HTERT RPE-1 (cell line): ENCODE data around the gene PMEPA1.

Experiments
- in situ Hi-C: fragments of 300-500 bp; cut with MboI; formaldehyde crosslinking; loops from 4 replicates; pipeline ENCODE4 v1.14.3; 2020; ENCODE audit warnings: low sequenced_read_pairs

Gene PMEPA1

GRCh38 chr20:57679113-57679512, 30.7 kb downstream of the PMEPA1 start:
- in situ Hi-C loops = no loop called here

DNA sequence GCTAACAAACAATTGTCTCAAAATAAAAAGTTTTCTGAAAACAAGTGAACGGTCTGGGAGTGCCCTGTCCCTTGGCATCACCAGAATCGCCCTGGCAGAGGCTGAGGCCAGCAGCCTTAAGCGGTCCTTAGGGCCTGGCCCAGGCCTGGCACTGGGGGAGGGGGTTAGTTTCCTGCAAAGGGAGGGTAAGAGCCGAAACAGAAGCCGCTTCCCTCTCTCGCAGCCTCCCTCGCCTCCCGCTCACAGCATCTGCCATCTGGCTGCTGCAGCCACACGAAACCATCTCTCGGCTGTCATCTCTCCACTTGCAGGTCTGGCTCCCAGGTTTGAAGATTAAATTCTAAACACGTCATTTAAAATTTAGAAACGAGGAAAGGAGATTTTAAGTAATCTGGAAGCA, 31.5 kb downstream of the PMEPA1 start:
- in situ Hi-C loops = no loop called here

DNA sequence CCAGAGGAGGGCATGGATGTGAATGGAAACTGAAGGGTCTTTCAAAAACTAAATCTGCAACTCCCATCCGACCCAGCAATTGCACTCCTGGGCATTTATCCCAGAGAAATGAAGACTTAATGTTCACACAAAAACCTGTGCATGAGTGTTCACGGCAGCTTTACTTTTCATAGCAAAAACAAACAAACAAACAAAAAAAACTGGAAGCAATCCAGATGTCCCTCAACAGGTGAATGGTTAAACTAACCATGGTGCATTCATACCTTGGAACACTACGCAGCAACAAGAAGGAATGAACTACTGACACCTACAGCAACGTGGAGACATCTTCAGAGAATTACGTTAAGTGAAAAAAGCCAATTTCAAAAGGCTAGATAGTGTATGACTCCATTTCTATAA, 32.2 kb downstream of the PMEPA1 start:
- in situ Hi-C loops = no loop called here

DNA sequence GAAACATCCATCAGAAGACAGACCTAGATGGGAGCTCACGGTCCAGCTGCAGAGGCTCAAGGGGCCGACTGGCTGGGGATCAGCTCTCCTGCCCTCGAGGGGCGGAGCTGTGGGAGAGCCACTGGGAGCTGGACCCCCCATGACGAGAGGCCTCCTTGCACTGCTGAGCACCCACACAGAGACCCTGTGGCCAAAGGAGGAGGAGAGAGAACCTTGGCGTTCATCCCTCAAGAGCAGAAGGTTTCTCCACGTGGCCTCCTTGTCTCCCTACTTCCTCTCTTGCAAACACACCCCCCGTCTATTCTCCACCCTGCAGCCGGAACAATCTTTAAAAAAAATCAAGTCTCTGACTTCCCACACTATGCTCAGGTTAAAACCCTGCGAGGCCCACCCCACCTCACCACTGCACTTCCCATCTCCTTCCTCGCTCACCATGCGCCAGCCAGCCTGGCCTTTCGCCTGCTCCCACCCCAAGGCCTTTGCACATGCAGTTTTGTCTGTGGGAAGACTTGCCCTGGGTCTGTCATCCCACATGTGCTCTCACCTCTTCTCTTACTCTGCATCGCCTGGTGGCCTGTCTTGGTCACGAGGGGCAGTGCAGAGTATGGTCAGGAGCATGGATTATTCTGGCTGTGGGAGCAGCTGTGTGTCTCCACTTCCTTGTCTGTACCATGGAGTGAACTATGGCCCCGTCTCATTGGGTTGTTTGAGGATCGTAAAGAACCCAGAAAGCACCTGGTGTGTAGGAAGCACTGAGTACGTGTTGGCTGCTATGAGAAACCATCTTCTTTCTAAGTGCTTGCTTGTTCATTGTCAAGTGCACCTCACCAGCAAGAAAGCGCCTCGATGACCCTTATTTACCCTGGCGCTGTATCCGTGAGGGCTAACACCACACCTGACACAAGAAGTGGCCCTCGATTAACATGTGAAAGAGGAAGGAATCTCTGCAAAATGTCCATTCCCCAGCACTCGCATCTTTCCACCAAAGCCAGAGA, 32.9 kb downstream of the PMEPA1 start:
- in situ Hi-C loops = no loop called here

GRCh38 chr20:57675773-57676172, 34.0 kb downstream of the PMEPA1 start:
- in situ Hi-C loops = no loop called here

GRCh38 chr20:57672953-57673575, 36.8 kb downstream of the PMEPA1 start:
- in situ Hi-C loops = no loop called here

DNA sequence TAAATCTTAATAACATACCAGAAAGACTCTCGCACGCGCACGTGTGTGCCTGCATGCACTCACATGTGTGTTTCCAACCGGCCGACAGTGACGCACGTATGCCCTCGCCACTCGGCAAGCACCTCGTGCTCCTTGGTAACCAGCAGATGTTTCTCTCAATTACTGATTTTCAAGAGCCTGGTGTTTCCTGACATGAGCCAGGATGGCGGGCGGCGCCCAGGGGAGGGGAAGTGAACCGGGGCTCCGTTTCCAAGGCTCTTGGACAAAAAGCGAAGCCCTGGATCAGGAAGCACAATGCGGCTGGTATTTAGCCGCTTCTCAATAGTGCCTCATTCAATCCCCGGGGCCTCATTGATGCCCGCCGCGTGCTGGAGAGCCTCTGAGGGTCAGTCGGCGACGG, 37.7 kb downstream of the PMEPA1 start:
- in situ Hi-C loops = no loop called here

DNA sequence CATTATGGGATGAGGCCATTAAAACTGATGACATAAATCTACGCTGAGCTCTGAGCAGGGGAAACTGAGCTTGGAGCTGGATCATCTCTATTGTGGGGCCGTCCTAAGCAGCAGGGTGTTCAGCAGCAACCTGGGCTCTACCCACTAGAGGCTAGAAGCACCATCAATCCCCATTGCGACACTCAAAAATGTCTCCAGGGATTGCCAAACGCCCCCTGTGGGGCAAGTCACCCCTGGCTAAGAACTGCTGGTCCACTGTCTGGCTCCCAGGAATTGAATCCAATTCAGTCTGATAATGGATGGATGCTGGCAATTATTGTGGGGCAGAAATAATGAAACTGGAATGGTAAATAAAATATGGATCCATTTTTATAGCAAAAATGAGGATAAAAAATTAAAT, 38.2 kb downstream of the PMEPA1 start:
- in situ Hi-C loops = no loop called here

GRCh38 chr20:57671072-57671391, 38.8 kb downstream of the PMEPA1 start:
- in situ Hi-C loops = no loop called here

DNA sequence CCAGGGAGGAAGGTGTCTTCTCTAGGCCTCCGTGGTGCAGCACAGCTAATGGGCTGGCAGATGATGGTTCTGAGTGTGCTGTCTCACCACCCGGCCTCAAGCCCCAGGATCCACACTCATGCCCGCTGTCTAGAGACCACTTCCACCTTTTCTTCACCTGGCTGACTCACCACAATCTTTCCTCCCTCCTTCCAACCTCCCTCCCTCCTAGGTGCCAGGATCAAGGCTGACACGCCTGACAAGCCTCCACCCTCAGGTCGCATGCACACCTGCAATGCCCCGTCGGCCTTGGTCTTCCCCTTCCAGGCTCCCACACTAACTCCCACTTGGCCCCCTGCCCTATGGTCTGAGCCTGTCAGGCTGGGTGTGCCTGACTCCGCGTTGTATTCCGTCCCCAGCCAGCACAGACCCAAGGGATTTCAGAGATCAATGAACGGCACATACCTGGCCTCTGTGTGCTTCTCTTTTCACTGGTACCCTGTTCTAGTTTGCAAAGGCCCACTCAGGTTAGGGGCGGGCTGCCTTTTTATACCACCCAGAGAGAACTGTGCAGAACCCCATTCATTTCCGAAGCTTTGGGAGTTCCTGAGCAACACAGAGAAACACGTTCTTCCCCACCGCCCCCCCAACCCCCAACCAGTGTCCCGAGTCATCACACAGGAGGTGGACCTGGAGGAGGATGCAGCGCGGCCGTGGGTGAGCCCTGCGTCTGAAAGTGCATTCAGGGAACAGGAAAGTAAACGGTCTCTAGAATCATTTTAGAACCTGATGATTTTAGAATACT, 39.3 kb downstream of the PMEPA1 start:
- in situ Hi-C loops = no loop called here

- in situ Hi-C loops = no loop called here
Observed at GRCh38 chr20:57669632-57670031, 40.2 kb downstream of the PMEPA1 start.

GRCh38 chr20:57667924-57668782, 41.7 kb downstream of the PMEPA1 start:
- in situ Hi-C loops = no loop called here

- in situ Hi-C loops = no loop called here
Observed at GRCh38 chr20:57667388-57667787, 42.4 kb downstream of the PMEPA1 start.

DNA sequence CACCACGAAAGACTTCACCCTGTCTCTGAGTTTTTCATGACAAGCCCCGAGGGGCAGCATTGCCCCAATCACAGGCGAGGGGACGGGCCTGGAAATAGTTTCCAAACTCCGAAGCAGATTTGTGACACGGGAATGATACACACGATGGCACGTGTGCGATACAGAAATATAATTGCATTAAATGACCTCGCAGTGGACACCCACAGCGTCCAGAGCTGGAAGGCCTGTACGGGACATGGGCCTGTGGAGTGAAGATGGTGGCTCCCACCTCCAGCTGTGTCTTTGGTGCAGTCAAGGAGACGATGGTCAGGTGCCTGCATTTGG, 43.0 kb downstream of the PMEPA1 start:
- in situ Hi-C loops = no loop called here

- in situ Hi-C loops = no loop called here
Observed at GRCh38 chr20:57666106-57666833, 43.5 kb downstream of the PMEPA1 start.

GRCh38 chr20:57665589-57665971, 44.2 kb downstream of the PMEPA1 start:
- in situ Hi-C loops = no loop called here

GRCh38 chr20:57664924-57665588, 44.8 kb downstream of the PMEPA1 start:
- in situ Hi-C loops = no loop called here

GRCh38 chr20:57664476-57664875, 45.3 kb downstream of the PMEPA1 start:
- in situ Hi-C loops = no loop called here

DNA sequence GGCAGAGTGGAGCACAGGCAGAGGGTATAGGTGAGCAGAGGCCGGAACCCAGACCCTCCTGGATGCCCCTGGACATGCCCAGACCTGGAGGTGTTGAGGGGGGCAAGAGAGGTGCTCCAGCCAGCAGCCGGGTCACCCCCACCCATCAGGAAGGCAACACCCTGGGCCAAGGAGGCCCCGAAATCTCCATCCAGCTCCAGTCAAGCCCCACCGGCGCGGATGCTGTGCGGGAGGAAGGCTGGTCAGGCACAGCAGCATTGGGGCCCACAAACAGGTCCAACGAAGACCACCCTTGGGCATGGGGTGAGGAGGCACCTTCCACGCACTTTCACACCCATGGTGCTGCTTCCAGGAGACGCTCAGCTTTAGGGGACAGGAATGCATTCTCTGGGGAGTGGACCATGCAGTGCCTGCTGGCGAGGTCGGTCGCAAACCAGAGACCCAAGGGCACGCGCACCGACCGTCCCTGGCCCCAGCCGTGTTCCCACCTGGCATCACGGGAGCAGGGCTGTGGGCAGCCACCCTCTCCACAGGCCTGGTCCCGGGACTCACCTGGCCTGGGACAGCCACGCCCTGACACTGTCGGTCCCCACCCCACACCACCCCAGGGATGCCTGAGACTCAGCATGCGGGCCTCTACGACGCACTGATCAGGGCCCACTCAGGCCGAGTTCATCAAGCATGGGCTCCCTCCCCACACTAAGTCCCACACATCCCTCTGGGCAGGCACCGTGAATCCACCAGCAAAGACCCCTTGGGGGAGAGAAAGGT, 45.9 kb downstream of the PMEPA1 start:
- in situ Hi-C loops = no loop called here
